ENCODE results near the gene TLE4.
"Not testable (repeated sequence)": the region's sequence is repeated elsewhere in the genome, so short reads cannot be mapped to it uniquely, and the experiment has no call there.

TLE4 gene

GRCh38 chr9:79638806-79639205 is 67.0 kb downstream of the TLE4 start:
- DNase-seq, result no peak

GRCh38 chr9:79639354-79639753 is 67.6 kb downstream of the TLE4 start:
- DNase-seq, result no peak

- not testable (repeated sequence) for DNase-seq
Measured at GRCh38 chr9:79640067-79640466, 68.3 kb downstream of the TLE4 start.

- no peak for DNase-seq
Measured at GRCh38 chr9:79641070-79641469, 69.3 kb downstream of the TLE4 start.

- DNase-seq, result no peak
Measured at GRCh38 chr9:79642671-79643070, 70.9 kb downstream of the TLE4 start.

GRCh38 chr9:79644048-79644447 is 72.3 kb downstream of the TLE4 start:
- no peak for DNase-seq

- no peak for DNase-seq
Measured at GRCh38 chr9:79644601-79645000, 72.8 kb downstream of the TLE4 start.

- no peak for DNase-seq
Measured at GRCh38 chr9:79645110-79645509, 73.3 kb downstream of the TLE4 start.

- no peak for DNase-seq
Measured at GRCh38 chr9:79646096-79646495, 74.3 kb downstream of the TLE4 start.

GRCh38 chr9:79651251-79651795 is 79.6 kb downstream of the TLE4 start:
- no peak for DNase-seq

GRCh38 chr9:79652598-79652997 is 80.8 kb downstream of the TLE4 start:
- no peak for DNase-seq

GRCh38 chr9:79654591-79655382 is 83.0 kb downstream of the TLE4 start:
- DNase-seq, result not testable (repeated sequence)

GRCh38 chr9:79655551-79655950 is 83.8 kb downstream of the TLE4 start:
- no peak for DNase-seq

GRCh38 chr9:79656169-79656568 is 84.4 kb downstream of the TLE4 start:
- no peak for DNase-seq

GRCh38 chr9:79657891-79658290 is 86.1 kb downstream of the TLE4 start:
- DNase-seq, result no peak

- no peak for DNase-seq
Measured at GRCh38 chr9:79658926-79659325, 87.2 kb downstream of the TLE4 start.

GRCh38 chr9:79660615-79661014 is 88.8 kb downstream of the TLE4 start:
- no peak for DNase-seq

GRCh38 chr9:79661279-79661678 is 89.5 kb downstream of the TLE4 start:
- DNase-seq, result no peak

GRCh38 chr9:79661886-79662536 is 90.2 kb downstream of the TLE4 start:
- no peak for DNase-seq

GRCh38 chr9:79662537-79662956 is 90.8 kb downstream of the TLE4 start:
- DNase-seq, result no peak

- no peak for DNase-seq
Measured at GRCh38 chr9:79663300-79663699, 91.5 kb downstream of the TLE4 start.

- DNase-seq, result no peak
Measured at GRCh38 chr9:79663878-79664277, 92.1 kb downstream of the TLE4 start.

- DNase-seq, result no peak
Measured at GRCh38 chr9:79664375-79664831, 92.6 kb downstream of the TLE4 start.

GRCh38 chr9:79665369-79665768 is 93.6 kb downstream of the TLE4 start:
- DNase-seq, result no peak

Measured in cortex of kidney (tissue), 1 donor.